ENCODE data around the gene RAB32.

The RAB32 gene

DNA sequence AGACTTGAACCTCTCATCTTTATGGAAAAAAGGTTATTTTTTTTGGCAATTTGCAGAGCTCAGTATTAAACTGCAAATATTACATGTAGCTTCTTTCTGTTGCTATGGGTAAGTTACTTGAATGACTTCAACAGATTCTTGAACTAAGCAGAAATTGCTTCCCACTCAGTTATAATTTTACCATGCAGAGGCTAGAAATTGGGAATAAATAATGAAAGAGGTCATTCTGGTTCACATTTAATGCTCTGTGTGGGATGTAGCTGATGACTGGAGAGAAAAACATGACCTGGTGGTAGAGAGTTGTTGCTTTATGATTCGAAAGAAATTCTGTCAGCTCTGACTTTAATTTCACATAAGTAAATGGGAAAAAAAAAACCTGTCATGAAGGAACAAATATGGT lies 38.3 kb downstream of the RAB32 start:
- no peak for DNase-seq (ENCODE audit: extremely low read depth in 1 of 2, low read depth in 1 of 2)

DNA sequence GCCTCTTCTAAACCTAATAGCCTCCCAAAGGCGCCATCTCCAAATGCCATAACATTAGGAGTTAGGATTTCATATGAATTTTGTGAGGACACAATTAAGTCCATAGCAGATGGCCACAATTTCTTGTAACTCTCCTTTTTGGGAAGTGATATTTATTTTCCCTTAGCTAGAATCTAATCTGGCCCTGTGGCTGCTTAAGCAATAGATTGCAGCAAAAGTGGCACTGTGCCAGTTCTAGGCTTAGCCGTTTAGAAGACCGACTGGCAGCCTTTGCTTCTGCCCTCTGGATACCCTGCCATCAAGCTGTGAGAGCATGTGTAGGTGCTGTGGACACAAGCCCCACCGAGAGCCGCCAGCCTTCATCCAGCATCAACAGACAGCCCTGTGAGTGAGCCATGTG lies 39.2 kb downstream of the RAB32 start:
- no peak for DNase-seq (ENCODE audit: extremely low read depth in 1 of 2, low read depth in 1 of 2)

DNA sequence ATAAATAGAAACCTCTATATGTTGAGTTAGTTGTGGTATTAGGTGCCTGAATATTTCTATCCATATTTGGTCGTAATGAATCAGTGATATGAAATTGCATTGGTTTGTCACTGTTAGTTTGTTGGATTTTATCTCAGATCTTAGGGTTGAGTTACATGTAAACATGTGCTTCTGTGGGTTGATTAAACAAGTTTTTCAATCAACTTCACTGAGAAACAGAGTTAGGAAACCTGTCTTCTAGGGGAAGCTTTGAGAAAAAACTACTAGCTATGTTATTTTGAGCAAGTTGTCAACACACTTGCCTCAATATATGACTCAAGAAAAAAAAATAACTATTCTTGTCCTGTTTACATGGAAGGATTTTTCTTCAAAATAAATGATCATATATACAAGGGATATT lies 40.3 kb downstream of the RAB32 start:
- no peak for DNase-seq (ENCODE audit: extremely low read depth in 1 of 2, low read depth in 1 of 2)

DNA sequence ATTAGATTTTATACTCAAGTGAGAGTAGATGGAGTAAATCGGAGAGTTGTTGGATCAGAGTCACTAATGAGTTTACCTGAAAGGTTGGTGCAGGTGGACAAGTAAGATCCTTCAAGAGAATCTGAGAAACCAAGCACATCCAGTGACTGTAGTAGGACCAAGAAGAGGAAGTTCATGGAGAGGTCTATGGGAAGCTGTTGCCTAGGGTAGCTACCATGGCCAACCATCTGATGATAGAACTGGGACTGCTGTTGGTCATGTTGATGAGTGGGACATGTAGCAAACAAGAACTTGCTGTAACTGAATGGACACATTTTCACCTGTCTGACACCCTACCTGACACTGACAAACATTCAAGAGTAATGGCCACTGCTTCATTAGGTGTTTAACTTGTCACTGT lies 43.8 kb downstream of the RAB32 start:
- DNase-seq (ENCODE audit: extremely low read depth in 1 of 2, low read depth in 1 of 2) = no peak

DNA sequence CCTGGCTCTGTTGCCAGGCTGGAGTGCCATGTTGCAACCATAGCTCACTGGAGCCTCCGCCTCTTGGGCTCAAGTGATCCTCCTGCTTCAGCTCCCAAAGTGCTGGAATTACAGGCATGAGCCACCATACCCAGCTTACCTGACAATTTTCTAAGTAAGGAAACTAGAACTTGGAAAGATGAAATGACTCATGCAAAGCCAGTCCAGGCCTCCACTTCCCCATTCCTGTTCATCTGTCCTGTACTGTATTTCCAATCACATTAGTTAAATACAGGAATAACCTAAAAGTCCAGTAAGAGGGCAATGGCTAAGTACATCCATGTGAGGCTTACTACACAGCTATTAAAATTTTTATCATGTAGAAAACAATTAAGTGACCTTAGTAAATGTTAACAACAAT lies 46.9 kb downstream of the RAB32 start:
- DNase-seq (ENCODE audit: extremely low read depth in 1 of 2, low read depth in 1 of 2) = no peak

DNA sequence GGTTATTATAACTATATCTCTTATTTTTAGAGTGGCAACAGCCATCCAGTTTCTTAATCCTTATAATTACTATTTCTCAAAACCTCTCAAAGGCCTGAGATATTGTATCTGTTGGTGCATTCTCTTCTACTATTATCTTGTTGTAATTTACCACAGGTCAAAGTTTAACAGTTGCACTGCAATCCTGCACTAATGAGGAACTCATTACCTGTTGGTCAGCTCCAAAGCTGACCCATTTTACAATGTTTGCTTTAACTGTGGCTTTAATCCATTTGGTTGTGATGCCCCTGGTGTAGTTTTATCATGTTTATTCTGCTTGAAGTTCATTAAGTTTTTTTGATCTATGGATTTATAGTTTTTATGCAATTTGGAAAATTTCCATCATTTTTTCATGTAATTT lies 48.8 kb downstream of the RAB32 start:
- no peak for DNase-seq (ENCODE audit: extremely low read depth in 1 of 2, low read depth in 1 of 2)

DNA sequence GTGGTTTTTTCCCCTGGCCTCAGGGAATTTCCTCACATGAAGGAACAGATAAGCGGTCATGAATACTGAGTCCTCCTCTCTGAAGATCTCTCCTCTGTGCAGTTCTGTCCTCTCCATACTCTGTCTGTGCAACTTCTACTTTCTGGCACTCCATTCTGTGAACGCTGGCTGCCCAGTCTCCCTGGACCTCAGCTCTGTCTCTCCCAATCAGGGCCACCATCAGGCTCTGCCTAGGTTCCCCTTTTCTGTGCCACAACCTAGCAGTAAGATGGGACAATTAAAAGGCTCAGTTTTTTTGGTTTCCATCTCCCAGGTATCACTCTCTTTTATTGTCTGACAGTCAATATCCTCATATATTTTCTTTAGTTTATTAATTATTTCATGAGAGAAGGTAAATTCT lies 50.4 kb downstream of the RAB32 start:
- DNase-seq (ENCODE audit: extremely low read depth in 1 of 2, low read depth in 1 of 2) = no peak

DNA sequence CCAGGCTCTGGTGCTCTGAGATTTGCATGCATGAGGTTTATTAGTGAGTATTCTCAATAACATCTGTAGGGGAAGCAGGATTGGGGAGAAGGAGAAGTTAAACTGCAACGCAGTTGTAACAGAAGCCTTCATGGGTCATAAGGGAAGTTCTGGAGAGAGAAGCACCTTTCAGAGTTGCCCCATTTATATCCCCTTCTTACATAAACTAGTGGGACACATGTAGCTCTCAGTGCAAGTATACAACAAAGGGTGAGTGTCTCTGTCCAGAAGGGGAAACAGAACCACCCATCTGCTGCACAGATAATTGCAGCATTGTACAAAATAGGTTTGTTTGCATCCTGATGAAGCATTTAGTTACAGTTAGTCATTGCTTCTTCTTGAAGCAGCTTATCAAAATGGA lies 50.9 kb downstream of the RAB32 start:
- DNase-seq (ENCODE audit: extremely low read depth in 1 of 2, low read depth in 1 of 2) = no peak

DNA sequence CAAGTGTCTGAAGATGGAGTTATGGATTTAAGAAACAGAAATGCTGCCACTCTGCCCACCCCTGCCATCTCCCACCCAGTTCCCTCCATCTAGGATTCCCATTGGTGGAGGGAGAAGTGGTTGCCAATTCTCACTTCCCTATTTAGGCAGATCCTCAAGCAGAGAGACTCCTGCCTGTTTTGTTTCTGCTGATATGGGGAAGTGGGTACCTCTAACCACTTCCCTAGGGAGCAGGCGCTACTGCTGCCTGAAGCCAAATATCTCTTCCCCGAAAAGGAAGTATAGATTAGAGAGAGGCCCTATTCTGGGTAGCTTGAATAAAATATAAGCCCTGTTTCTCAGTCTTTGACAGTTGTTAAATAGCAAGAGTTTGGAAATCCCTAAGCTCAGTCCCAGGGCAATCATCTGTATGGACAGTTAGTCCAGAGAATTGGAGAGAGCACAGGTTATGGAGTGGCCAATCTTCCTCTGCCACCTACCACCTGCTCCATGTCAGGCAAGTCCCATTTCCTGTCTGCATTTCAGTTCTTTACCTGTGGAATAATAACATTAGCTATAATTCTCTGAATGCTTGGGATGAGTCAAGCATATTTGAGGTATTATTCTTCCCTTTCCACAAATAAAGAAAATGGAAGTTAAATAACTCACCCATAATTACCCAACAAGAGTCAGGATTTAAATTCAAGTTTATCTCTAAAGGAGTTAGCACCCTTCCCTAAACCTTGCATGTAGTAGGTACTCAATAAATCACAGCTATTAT lies 52.5 kb downstream of the RAB32 start:
- DNase-seq (ENCODE audit: extremely low read depth in 1 of 2, low read depth in 1 of 2) = no peak

DNA sequence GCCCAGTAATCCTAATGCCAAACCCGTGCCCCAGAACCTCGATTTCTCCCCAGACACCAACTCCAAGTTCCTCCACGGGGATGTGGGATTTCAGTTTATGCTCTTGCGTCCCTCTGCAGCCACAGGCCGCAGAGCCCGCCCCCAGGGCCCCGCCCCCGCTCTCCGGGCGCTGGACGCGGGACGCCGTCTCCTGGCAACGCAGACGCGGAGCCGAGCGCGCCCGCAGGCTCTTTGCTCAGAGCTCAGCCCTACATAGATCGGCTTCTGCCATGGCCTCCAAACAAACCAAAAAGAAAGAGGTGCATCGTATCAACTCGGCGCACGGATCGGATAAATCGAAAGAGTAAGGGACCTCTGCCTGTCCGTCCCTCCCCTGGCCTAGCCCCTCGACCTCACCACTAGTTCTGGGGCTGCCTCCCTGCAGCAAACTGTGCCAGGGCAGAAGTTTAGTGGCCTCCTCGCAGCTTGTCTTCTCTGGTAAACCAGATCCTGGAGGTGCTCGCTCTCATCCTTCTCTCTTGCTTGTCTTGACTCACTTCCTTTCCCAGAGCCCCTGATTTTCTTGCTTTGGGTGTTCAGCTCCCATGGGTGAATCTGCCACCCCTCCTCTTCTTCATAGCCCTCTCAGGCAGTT lies 55.3 kb downstream of the RAB32 start, which contains the start of gene ADGB:
TSS of gene ADGB (plus strand) at position 201 of the 634 bp plus-strand sequence. CDS start at position 270, 69 bp downstream.
- DNase-seq (ENCODE audit: extremely low read depth in 1 of 2, low read depth in 1 of 2) = no peak

DNA sequence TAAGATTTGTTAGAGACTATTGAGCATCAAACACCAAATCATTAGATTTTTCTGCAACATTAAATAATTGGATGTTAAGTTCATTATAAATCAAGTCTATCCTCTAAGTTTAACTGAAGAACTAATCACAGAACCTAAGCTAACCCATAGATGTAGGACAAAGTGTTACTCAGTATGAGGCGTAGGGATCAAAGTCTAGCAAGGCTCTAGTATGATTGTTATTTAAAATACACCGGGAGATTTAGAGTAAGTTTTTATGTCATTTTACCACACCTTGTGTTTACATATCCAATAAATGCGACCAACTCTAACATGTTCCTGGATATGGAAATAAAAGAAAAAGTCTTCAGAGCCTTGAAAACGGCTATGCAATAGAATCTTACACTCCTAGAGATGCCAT lies 57.7 kb downstream of the RAB32 start:
- no peak for DNase-seq (ENCODE audit: extremely low read depth in 1 of 2, low read depth in 1 of 2)

DNA sequence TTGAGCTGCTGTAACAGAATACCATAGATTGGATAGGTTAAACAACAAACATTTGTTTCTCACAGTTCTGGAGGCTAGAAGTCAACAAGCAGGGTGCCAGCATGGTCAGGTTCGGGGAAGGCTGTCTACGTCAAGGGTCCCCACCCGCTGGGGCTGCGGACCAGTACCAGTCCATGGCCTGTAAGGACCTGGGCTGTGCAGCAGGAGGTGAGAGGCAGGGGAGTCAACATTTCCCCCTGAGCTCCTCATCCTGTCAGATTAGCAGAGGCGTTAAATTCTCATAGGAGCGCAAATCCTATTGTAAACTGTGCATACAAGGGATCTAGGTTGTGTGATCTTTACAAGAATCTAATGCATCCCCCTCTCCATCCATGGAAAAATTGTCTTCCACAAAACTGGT lies 58.9 kb downstream of the RAB32 start:
- DNase-seq (ENCODE audit: extremely low read depth in 1 of 2, low read depth in 1 of 2) = no peak

Measured in activated CD8-positive, alpha-beta memory T cell treated with anti-CD3 and anti-CD28 coated beads for 1 hour (primary cell).